HPDE6-E6E7 (cell line): ENCODE measurements around the gene VENTX.

ENCODE experiments used
- DNase-seq: peaks from one replicate; pipeline ENCODE4 v3.0.0; 2011; ENCODE audit warnings: missing footprints; ENCODE audit errors: extremely low spot score

The VENTX gene

GRCh38 chr10:133237588-133238465, at the start of gene VENTX:
Gene VENTX, plus strand, starts transcription at chr10:133237855. Its CDS starts 60 bp downstream, at chr10:133237915.
- DNase-seq = no peak

GRCh38 chr10:133187906-133188681, 49.6 kb upstream of the VENTX start:
- no peak for DNase-seq

DNA sequence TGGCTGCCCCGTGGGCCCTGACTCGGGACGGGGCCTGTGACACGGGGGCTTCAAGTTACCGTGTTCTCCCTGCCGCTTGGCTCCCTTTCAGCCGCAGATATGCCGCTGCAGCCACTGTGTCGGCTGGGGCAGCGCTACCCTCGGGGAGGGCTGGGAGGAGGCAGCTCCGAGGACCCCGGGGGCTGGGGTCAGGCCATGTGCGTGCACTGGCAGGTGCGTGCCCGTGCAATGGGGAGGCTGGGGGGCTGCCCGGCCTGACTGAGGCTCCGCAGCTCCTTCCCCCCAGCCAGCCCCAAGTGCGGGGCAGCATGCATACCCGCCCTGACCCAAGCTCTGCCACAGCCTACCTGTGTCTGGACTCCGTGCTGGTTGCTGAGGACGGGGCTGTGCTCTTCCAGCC, 48.4 kb upstream of the VENTX start:
- DNase-seq = no peak

- no peak for DNase-seq
Measured at GRCh38 chr10:133189726-133190125, 47.9 kb upstream of the VENTX start.

DNA sequence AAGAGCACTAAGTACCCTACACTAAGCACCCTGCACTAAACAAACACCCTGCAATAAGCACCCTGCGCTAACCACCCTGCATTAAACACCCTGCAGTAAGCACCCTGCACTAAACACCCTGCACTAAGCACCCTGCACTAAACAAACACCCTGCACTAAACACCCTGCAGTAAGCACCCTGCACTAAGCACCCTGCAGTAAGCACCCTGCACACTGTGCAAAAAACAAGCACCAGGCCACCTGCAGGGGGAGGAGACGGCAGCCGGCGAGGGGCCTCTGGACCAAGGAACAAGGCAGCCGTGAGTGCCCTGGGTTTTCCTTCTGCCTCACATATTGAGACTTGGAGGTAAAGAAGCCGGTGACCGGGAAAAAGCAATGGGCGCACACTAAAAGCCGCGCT, 47.4 kb upstream of the VENTX start:
- no peak for DNase-seq

GRCh38 chr10:133191651-133192050, 46.0 kb upstream of the VENTX start:
- DNase-seq = no peak

DNA sequence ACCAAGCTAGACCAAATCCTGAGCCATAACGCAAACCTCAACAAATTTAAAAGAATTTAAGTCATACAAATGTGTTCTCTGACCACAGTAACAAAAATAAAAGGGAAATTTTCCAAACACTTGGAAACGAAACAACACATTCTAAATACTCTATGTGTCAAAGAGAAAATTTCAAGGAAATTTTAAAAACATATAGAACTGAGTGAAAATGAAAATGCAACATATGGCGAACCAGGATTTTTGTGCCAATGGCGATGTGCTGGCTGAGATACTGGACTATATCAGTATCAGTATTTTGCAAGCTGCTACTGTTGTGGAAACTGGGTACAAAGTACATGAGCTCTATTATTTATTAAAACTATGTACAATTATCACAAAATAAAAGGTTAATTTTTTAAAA, 43.5 kb upstream of the VENTX start:
- DNase-seq = no peak

GRCh38 chr10:133195096-133195495, 42.6 kb upstream of the VENTX start:
- no peak for DNase-seq

- DNase-seq = no peak
Measured at GRCh38 chr10:133195611-133196010, 42.0 kb upstream of the VENTX start.

GRCh38 chr10:133196221-133196915, 41.3 kb upstream of the VENTX start:
- no peak for DNase-seq

DNA sequence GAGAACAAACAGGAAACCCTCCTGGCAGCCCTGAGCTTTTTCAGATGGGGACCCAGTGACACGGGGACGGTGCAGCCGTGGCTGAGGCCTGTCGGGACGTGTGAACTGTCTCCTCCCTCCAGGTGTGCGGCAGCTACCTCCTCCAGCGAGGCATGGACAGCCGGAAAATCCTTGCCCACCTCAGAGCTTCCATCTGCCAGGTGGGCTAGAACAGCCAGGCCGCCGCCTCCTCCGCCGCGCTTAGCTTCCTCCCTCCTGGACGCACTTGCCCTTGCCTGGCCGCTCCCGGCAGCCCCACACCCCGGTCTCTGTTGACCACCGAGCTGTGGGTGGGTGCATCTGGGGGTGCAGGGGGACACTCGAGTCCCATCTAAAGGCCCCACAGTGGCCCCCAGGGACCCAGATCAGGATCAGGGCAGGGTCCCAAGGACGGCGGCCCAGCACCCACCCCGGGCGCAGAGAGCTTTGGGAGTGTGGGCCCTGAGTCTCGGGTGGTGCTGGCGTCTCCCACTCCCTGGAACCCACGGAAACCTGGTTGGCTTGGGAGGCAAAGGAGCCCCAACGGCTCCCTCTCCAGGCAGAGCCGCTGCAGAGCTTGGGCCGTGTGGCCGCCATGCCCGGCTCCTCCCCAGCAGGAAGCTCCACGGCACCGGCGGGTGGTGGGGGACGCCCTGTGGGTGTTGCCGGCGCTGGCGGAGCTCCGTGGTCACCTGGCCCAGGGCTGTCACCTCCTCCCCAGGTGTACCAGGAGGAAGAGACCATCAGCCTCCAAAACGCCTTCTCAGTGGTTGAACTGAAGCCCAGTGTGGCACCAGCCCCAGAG, 40.5 kb upstream of the VENTX start:
- no peak for DNase-seq

DNA sequence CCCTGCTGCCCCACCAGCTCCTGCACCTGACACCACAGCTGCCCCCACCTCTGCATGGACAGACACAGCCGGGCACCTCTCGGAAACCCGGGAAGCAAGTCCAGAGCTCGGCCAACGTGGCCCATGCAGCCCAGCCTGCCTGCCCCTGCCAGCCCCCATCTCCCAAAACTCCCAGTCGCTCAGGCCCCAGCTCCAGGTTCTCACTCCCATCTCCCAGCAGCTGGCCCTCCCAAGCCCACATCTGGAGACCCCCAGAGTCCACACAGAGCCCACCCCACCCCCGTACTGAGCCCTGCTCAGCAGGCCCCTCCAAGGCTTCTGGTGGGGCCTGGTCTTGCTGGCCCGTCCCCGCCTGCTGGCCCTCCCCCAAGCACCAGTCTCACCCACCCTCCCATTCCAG, 39.9 kb upstream of the VENTX start:
- no peak for DNase-seq

GRCh38 chr10:133198206-133198605, 39.4 kb upstream of the VENTX start:
- DNase-seq = no peak

- no peak for DNase-seq
Measured at GRCh38 chr10:133198621-133199487, 38.8 kb upstream of the VENTX start.

- no peak for DNase-seq
Measured at GRCh38 chr10:133199488-133199885, 38.2 kb upstream of the VENTX start.

GRCh38 chr10:133199992-133200611, 37.6 kb upstream of the VENTX start:
- DNase-seq = no peak

GRCh38 chr10:133200621-133201031, 37.0 kb upstream of the VENTX start:
- DNase-seq = no peak

- no peak for DNase-seq
Measured at GRCh38 chr10:133201151-133201947, 36.3 kb upstream of the VENTX start.
